Caki2 (cell line): ENCODE results near the gene NDUFA11. TPM values are rescaled to one million over a fixed set of nuclear protein-coding genes. Genes with fewer than 3 reads are reported as not detected.

ENCODE experiments used
- total RNA-seq: library from RNA; depleted of rRNA; stranded (reverse); fragments of >200 nt; shearing (Covaris generic); gene quantifications from 2 replicates; pipeline ENCODE4 v1.2.3, GENCODE V29; 2014; ENCODE audit warnings: low replicate concordance; rRNA removed

NDUFA11 gene
- total RNA-seq, 1 experiment from 2014 or later = 190 TPM

Other genes with a start within 250 kb of the NDUFA11 start
- gene MICOS13, start 223.3 kb downstream of the NDUFA11 start, total RNA-seq = 71.3 and 130 TPM in 2 replicates
- 2.6 and 12.1 TPM in 2 replicates for gene HSD11B1L, start 222.8 kb downstream of the NDUFA11 start, total RNA-seq
- gene RPL36, start 213.5 kb downstream of the NDUFA11 start, total RNA-seq = 598 and 658 TPM in 2 replicates
- 210 and 213 TPM in 2 replicates for gene LONP1, start 183.6 kb downstream of the NDUFA11 start, total RNA-seq
- not detected in 2 replicates for gene CATSPERD, start 183.2 kb downstream of the NDUFA11 start, total RNA-seq
- 0.47 and 4.6 TPM in 2 replicates for gene PRR22, start 119.0 kb downstream of the NDUFA11 start, total RNA-seq
- gene DUS3L, start 112.6 kb downstream of the NDUFA11 start, total RNA-seq = 62.3 and 81.2 TPM in 2 replicates
- 15.0 and 16.7 TPM in 2 replicates for gene NRTN, start 98.7 kb downstream of the NDUFA11 start, total RNA-seq
- gene FUT6, start 64.1 kb downstream of the NDUFA11 start, total RNA-seq = not detected in 2 replicates
- gene FUT3, start 52.3 kb downstream of the NDUFA11 start, total RNA-seq = not detected in 2 replicates
- not detected in 2 replicates for gene FUT5, start 33.2 kb downstream of the NDUFA11 start, total RNA-seq
- 0.12 and 1.7 TPM in 2 replicates for gene VMAC, start 1.1 kb upstream of the NDUFA11 start, total RNA-seq
- 0.32 and 6.1 TPM in 2 replicates for gene CAPS, start 10.5 kb upstream of the NDUFA11 start, total RNA-seq
- gene RANBP3, start 74.3 kb upstream of the NDUFA11 start, total RNA-seq = 28.9 and 36.3 TPM in 2 replicates
- gene RFX2, start 206.7 kb upstream of the NDUFA11 start, total RNA-seq = 2.0 and 5.8 TPM in 2 replicates
- gene ACSBG2, start 231.9 kb upstream of the NDUFA11 start, total RNA-seq = not detected in 2 replicates